ENCODE measurements around the gene KAT6B. TPM values are rescaled to one million over a fixed set of nuclear protein-coding genes. Genes with fewer than 3 reads are reported as not detected.

Gene KAT6B
- total RNA-seq, 1 donor from 2014 or later: 21.7 TPM

GRCh38 chr10:74957285-74957961 lies 131.0 kb downstream of the KAT6B start:
- Mint-ChIP-seq H3K9me3 (ENCODE audit: unreplicated experiment) (no peaks in the 10 kb centered on the region), H3K27ac (ENCODE audit: unreplicated experiment) (no peak overlapping the region), H3K4me1 (ENCODE audit: low read depth, unreplicated experiment) (peaks cover 3% of the 10 kb centered on the region), H3K36me3 (ENCODE audit: low read depth, unreplicated experiment) (peaks cover 4% of the 10 kb centered on the region), H3K4me3 (ENCODE audit: unreplicated experiment) (no peak overlapping the region), H3K27me3 (ENCODE audit: low read depth, unreplicated experiment) (no peaks in the 10 kb centered on the region)
- DNase-seq (ENCODE audit: low read depth) (peak; percentile 42), FAIRE-seq (no peak)
- H3K27me3 ChIP-seq (ENCODE audit: insufficient read depth, low read length): no peaks in the 10 kb centered on the region
- H3K27ac ChIP-seq (ENCODE audit: low read depth, low read length): no peak overlapping the region
- H3K9ac ChIP-seq (ENCODE audit: low read length): no peak overlapping the region
- no peaks in the 10 kb centered on the region for H3K9me3 ChIP-seq (ENCODE audit: insufficient read depth, low read depth, low read length)
- H4K20me1 ChIP-seq (ENCODE audit: insufficient read depth, low read length): peaks cover 35% of the 10 kb centered on the region
- no peak overlapping the region for H2AFZ ChIP-seq (ENCODE audit: low read depth, low read length)
- TF ChIP-seq EZH2 (IDR thresholded peaks at IDR 0.05; ENCODE audit: insufficient read depth, low read length): no peak
- TF ChIP-seq, protein P1, sequence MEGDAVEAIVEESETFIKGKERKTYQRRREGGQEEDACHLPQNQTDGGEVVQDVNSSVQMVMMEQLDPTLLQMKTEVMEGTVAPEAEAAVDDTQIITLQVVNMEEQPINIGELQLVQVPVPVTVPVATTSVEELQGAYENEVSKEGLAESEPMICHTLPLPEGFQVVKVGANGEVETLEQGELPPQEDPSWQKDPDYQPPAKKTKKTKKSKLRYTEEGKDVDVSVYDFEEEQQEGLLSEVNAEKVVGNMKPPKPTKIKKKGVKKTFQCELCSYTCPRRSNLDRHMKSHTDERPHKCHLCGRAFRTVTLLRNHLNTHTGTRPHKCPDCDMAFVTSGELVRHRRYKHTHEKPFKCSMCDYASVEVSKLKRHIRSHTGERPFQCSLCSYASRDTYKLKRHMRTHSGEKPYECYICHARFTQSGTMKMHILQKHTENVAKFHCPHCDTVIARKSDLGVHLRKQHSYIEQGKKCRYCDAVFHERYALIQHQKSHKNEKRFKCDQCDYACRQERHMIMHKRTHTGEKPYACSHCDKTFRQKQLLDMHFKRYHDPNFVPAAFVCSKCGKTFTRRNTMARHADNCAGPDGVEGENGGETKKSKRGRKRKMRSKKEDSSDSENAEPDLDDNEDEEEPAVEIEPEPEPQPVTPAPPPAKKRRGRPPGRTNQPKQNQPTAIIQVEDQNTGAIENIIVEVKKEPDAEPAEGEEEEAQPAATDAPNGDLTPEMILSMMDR (IDR thresholded peaks at IDR 0.05; ENCODE audit: insufficient read depth, low read depth, low read length): no peak
- no peak overlapping the region for H3K4me3 ChIP-seq (ENCODE audit: insufficient read depth, low read depth, low read length)
- peak overlapping the region; percentile 7 for H3K4me2 ChIP-seq (ENCODE audit: low read length)
- no peaks in the 10 kb centered on the region for H3K4me1 ChIP-seq (ENCODE audit: insufficient read depth, low read length)
- H3K36me3 ChIP-seq (ENCODE audit: insufficient read depth, low read length): no peaks in the 10 kb centered on the region
- no peaks in the 10 kb centered on the region for H3K79me2 ChIP-seq (ENCODE audit: insufficient read depth, low read length)

- no peak for DNase-seq (ENCODE audit: low read depth)
- Mint-ChIP-seq H3K36me3 (ENCODE audit: low read depth, unreplicated experiment) (peaks cover 4% of the 10 kb centered on the region), H3K4me3 (ENCODE audit: unreplicated experiment) (no peak overlapping the region), H3K9me3 (ENCODE audit: unreplicated experiment) (no peaks in the 10 kb centered on the region), H3K4me1 (ENCODE audit: low read depth, unreplicated experiment) (peaks cover under 1% of the 10 kb centered on the region), H3K27ac (ENCODE audit: unreplicated experiment) (no peak overlapping the region), H3K27me3 (ENCODE audit: low read depth, unreplicated experiment) (no peaks in the 10 kb centered on the region)
- Histone ChIP-seq H3K9ac (ENCODE audit: low read length) (no peak overlapping the region), H3K27ac (ENCODE audit: low read depth, low read length) (no peak overlapping the region), H3K36me3 (ENCODE audit: insufficient read depth, low read length) (no peaks in the 10 kb centered on the region), H3K79me2 (ENCODE audit: insufficient read depth, low read length) (no peaks in the 10 kb centered on the region), H3K4me2 (ENCODE audit: low read length) (no peak overlapping the region), H3K9me3 (ENCODE audit: insufficient read depth, low read depth, low read length) (no peaks in the 10 kb centered on the region), H3K27me3 (ENCODE audit: insufficient read depth, low read length) (no peaks in the 10 kb centered on the region), H2AFZ (ENCODE audit: low read depth, low read length) (no peak overlapping the region), H3K4me3 (ENCODE audit: insufficient read depth, low read depth, low read length) (no peak overlapping the region), H3K4me1 (ENCODE audit: insufficient read depth, low read length) (no peaks in the 10 kb centered on the region), H4K20me1 (ENCODE audit: insufficient read depth, low read length) (peaks cover 35% of the 10 kb centered on the region)
- no peak for TF ChIP-seq EZH2 (IDR thresholded peaks at IDR 0.05; ENCODE audit: insufficient read depth, low read length)
- TF ChIP-seq, protein P1 (IDR thresholded peaks at IDR 0.05; ENCODE audit: insufficient read depth, low read depth, low read length): no peak
- no peak for FAIRE-seq
Measured at GRCh38 chr10:74958316-74958715, 131.9 kb downstream of the KAT6B start.

- no peak overlapping the region for H2AFZ ChIP-seq (ENCODE audit: low read depth, low read length)
- Mint-ChIP-seq H3K27me3 (ENCODE audit: low read depth, unreplicated experiment) (no peaks in the 10 kb centered on the region), H3K4me1 (ENCODE audit: low read depth, unreplicated experiment) (no peaks in the 10 kb centered on the region), H3K9me3 (ENCODE audit: unreplicated experiment) (no peaks in the 10 kb centered on the region), H3K4me3 (ENCODE audit: unreplicated experiment) (no peak overlapping the region), H3K27ac (ENCODE audit: unreplicated experiment) (no peak overlapping the region), H3K36me3 (ENCODE audit: low read depth, unreplicated experiment) (peaks cover 4% of the 10 kb centered on the region)
- FAIRE-seq (no peak), DNase-seq (ENCODE audit: low read depth) (no peak)
- no peak overlapping the region for H3K4me3 ChIP-seq (ENCODE audit: insufficient read depth, low read depth, low read length)
- peaks cover 35% of the 10 kb centered on the region for H4K20me1 ChIP-seq (ENCODE audit: insufficient read depth, low read length)
- H3K79me2 ChIP-seq (ENCODE audit: insufficient read depth, low read length): no peaks in the 10 kb centered on the region
- H3K4me2 ChIP-seq (ENCODE audit: low read length): no peak overlapping the region
- H3K27ac ChIP-seq (ENCODE audit: low read depth, low read length): no peak overlapping the region
- H3K36me3 ChIP-seq (ENCODE audit: insufficient read depth, low read length): no peaks in the 10 kb centered on the region
- no peak for TF ChIP-seq EZH2 (IDR thresholded peaks at IDR 0.05; ENCODE audit: insufficient read depth, low read length)
- TF ChIP-seq, protein P1 (IDR thresholded peaks at IDR 0.05; ENCODE audit: insufficient read depth, low read depth, low read length): no peak
- H3K9me3 ChIP-seq (ENCODE audit: insufficient read depth, low read depth, low read length): no peaks in the 10 kb centered on the region
- no peaks in the 10 kb centered on the region for H3K4me1 ChIP-seq (ENCODE audit: insufficient read depth, low read length)
- no peaks in the 10 kb centered on the region for H3K27me3 ChIP-seq (ENCODE audit: insufficient read depth, low read length)
- no peak overlapping the region for H3K9ac ChIP-seq (ENCODE audit: low read length)
Measured at GRCh38 chr10:74960670-74961069, 134.3 kb downstream of the KAT6B start.

Data from astrocyte (in vitro differentiated cells and primary cell).